HG02852 (cell line): ENCODE measurements around the gene TMEM185B.
A peak's percentile ranks its signal among the peaks of the same experiment; 100 is the strongest.
"Not testable (repeated sequence)": the region's sequence is repeated elsewhere in the genome, so short reads cannot be mapped to it uniquely, and the experiment has no call there.

Experiments used
- ATAC-seq: cut with Tn5 transposase; IDR thresholded peaks from one replicate; pipeline ENCODE4 v1.9.1; 2021; ENCODE audit warnings: mild to moderate bottlenecking, moderate library complexity; ENCODE audit not compliant: unreplicated experiment

The TMEM185B gene

DNA sequence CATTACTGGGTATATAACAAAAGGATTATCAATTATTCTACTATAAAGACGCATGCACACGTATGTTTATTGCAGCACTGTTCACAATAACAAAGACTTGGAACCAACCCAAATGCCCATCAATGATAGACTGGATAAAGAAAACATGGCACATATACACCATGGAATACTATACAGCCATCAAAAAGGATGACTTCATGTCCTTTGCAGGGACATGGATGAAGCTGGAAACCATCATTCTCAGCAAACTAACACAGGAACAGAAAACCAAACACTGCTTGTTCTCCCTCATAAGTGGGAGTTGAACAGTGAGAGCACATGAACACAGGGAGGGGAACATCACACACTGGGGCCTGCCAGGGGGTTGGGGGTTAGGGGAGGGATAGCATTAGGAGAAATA, 12.0 kb upstream of the TMEM185B start:
- not testable (repeated sequence) for ATAC-seq

- ATAC-seq = no peak
Measured at GRCh38 chr2:120233292-120233691, 10.1 kb upstream of the TMEM185B start.

DNA sequence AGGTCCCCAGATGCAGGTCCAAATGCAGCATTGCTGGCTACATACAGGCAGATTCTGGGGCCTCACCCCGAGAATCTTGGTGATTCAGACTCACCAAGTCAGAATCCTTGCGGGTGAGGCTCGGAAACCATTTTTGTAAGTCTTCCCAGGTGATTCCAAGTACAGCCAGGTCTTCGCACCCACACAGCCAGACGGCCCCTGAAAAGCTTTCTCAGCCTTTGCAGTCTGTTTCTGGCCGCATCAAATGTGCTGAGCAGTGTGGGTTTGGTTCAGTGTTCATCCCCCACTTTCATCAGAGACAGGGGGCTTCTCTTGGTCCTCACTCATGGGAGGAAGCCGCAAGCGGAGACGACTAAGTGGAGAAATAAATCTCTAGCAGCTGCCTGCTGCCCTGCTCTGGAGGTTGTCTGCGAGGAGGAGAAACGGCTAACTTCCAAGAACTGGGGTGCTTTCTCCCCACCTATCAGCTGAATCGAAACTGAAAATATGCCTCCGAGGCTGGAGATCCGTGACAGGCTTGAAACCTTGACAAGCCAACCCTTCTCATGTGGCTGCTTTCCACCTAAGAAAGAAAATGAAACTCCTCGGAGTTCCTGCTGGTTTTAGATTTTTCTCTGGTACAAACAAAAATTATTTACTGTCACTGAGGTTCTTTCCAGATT, 8.9 kb upstream of the TMEM185B start:
- ATAC-seq = peak; percentile 88

DNA sequence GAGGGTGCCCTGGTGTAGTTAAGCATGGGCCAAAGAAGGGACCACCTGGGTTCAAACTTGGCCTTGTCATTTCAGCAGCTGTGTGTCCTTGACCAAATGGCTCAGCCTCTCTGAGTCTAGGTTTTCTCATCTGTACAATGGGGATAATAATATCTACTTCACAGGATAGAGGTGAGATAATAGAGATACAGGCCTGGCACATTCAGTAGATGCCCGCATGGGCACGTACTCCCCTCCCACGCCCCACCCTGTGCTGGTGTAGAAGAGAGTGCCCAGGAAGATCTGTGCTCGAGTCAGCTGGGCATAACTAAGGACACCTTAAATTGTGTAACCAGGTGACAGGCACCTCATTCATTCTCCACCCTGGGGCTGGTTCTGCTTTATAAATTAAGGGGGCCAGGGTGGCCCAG, 8.4 kb upstream of the TMEM185B start:
- ATAC-seq = peak; percentile 5

DNA sequence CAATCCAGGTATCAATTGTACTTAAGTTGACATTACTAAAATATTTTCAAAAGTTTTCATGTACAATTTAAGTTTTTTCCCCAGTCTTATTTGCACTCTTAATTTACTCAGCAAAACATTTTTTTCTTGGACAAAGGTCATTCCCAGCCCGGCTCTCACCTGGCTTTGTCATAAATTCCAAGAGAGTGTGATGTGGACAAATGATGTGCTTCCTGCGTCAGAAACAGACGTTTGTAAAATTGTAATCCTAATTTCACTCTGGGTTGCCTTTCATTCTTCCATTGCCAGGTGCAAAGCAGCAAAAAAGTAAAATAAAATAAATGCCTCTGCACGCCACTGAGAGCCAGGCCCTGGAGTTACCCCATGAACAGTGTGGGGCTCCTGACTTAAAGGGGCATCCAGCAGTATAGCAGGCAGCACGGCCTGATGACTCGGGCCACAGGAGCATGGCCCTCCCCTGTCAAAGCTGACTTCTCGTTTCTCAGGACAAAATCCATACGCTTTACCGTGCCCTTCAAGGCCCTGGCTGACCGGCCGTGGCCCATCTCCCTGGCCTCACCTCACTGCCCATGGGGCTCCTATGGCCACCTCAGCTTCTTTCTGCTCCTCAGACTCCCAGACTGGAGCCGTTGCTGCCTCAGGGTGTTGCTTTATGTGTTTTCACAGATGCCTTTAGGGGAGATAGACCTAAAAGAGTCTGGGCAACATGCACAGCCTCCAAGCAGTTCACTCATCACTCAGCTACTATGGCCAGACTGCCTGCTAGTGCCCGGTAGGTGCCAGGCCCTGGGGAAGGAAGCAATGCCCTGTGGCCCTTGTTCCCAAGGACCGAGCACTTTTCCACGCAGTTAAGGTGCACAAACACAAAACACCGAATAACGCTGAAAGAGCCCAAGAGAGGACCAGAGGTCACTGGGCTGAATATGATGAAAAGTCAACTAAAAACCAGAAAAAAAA, 7.6 kb upstream of the TMEM185B start:
- ATAC-seq = no peak

GRCh38 chr2:120229341-120229740, 6.1 kb upstream of the TMEM185B start:
- no peak for ATAC-seq

- ATAC-seq = no peak
Measured at GRCh38 chr2:120228503-120228902, 5.3 kb upstream of the TMEM185B start.

DNA sequence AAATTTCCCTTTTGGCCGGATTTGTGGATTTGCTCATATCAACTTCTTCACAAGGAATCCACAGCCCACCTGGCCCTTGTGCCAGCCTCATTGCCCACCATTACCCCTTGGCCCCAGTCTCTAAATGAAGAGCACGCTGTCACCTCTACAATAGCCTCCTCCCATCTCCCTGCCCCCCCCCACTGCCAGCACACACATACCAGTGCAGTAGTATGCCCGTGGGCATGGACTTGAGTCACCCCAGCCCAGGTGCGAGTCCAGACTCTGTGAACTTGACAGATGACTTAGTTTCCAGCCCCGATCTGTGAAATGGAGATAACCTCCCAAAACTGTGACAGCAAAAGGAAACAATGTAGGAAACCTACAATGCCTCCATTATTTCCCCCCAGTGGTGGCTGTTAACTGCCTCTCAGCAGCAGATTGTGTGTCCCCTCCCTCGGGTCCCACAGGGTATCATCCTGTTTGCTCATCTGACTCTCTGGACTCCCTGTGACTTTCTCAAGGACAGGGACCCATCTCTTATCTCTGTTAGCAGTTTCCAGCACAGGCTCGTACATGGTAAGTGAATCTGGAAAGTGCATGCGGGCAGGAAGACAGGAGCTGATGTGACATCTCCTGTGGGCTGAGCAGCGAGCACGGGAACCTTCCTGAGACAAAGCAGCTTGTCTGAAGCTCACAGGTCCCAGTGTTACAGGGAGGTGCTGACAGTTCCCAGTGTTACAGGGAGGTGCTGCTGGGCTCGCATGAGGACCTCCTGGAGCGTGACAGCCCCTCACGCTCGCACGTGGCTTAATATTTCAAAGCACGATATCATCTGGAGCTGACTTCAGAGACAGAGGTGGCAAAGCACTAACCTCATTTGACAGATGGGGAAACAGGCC, 4.2 kb upstream of the TMEM185B start:
- no peak for ATAC-seq

DNA sequence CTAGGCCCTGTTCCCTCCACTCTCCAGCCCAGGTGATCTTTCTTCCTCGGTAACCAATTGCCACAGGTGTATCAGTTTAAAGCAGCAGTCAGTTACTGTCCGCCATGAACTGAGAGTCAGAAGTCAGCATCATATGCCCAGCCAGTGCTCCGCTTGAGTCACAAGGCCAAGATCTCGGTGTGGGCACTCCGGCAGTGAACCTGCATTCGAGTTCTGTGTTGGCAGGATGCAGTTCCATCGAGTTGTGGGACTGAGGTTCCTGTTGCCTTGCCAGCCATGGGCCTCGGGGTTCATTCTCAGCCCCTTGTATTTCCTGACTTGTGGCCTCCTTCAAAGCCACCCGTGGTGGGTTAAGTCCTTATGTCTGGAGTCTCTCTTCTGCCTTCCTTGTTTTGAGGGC, 3.1 kb upstream of the TMEM185B start:
- no peak for ATAC-seq

GRCh38 chr2:120225549-120226065, 2.4 kb upstream of the TMEM185B start:
- no peak for ATAC-seq

DNA sequence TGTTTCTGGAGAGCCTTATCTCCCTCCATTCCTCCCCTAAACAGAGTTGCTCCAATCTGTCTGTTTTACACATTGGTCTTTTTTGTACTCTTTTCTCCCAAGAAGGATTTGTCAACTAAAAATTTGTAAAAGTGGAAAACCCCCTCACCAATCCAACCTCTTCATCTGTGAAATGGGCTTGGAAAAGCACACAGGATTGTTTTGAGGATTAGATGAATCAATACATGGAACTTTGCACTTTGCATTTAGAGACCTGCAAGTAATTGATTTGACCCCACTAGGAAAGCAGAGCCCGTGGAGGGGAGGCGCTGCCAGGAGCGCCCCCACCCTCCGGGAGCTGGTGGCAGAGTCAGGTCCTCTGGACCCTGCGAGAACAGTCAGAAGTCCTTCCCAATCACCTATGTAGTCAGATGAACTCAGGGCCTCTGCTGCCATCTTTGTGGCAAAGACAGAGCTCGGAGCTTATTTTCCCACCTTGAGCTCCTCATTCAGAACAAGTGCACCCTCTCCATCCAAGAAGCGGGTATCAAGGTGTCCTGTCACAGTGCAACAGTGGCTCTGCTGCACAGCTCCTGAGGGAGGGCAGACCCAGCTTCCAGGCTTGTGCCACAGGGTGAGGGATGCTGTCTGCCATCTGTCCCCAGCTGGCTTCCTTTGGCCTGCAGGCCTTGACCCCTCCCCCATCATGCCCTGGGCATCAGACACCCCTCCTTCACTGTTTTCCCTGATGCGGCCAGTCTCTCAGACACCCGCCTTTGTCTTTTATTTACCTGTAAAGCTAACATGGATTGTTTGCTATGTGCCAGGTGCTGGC, 1.7 kb upstream of the TMEM185B start:
- ATAC-seq = no peak

GRCh38 chr2:120224256-120224655, 1.1 kb upstream of the TMEM185B start:
- ATAC-seq = no peak

DNA sequence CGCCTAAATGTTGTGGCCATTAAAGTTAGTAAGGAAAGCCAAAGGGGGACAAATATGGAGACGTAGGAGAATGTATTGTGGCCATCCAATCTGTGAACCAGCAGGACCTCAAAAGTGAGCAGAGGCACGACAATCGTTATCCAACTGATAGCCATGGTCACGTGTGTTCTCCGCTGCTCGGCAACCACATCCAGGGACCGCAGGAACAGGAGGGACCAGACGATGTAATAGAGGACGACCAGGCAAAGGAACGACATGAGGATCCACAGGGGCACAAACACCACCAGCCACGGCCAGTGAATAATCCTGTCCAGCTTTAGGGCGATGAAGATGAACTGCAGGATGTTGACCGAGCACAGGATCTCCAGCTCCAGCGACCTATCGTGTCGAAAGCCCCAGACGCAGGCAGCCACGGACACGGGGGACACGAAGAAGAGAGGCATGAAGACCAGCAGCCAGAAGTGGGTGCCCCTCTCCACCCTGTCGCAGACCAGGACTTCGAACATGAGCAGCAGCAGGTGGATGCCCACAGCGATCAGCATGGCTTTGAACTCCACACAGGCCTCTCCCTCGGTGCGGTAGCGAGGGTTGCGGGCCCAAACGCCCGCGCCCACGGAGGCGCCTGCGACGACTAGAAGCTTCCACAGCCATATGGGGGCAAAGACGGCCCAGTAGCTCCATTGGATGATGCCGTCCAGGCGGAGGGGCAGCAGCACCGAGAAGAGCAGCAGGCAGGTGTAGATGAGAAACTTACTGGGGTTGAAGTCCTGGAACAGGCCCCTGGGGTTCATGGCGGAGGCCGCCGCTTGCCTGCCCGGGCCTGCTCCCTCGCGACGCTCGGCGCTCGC, 790 bp downstream of the TMEM185B start:
- no peak for ATAC-seq

- no peak for ATAC-seq
Measured at GRCh38 chr2:120221616-120222015, 1.6 kb downstream of the TMEM185B start.

GRCh38 chr2:120220756-120221155, 2.4 kb downstream of the TMEM185B start:
- no peak for ATAC-seq

- ATAC-seq = no peak
Measured at GRCh38 chr2:120219766-120220165, 3.4 kb downstream of the TMEM185B start.

DNA sequence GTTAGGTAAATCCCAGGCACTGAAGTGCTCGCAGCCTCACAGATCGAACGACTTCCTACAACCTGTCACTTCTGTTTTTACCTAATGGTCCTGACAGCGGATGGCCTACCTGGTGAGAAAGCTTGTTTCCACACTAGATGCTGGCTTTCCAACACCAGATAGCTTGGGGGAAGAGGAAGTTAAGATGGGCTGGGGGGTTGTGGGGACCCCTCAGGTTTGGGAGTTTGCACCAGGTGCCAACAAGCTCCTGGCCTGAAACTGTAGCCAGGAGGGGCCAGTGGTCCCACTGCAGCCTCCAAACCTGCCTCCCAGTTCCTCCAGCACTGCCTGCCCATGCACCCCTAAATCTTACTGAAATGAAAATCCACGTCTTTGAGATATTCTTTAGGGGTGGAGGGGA, 3.9 kb downstream of the TMEM185B start:
- no peak for ATAC-seq

DNA sequence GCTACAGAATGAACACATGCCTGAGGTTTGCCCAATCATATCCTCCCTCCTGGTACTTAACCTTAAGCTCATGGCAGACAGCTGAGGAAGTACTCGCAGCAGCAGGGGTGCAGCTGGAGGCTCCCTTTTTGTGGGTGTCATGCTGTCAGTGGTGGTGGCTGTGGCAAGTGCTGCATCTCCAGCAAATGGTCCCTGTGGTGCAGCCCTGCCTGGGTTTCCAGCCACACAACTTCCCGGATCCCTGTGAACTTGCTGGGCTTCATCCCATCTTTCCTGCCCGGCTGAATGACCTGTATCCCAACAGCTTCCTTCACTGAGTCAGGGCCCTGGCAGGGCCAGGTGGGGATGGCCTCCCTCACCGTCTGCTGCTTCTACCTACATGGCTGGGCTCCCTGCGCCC, 5.0 kb downstream of the TMEM185B start:
- ATAC-seq = no peak

DNA sequence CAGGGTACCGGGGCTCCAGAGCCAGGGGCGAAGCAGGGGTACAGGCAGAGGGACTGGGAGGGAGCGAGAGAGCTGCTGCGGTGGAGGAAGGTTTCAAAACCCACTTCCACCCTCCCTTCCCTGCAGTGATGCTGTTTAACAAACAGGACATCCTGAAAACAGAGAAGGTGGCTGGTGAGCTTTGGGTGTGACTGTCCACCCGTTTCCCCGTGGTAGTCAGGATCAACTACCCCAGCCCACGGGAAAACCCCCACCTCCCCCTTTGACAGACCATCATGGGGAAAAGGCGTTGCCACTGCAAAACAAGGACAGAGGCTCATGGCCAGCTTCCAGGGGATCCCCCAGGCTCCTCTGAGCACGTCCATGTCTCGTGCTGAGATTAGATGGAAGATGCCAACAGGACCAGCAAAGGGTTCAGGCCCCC, 12.9 kb downstream of the TMEM185B start:
- no peak for ATAC-seq
